NCI-H510A (cell line): ENCODE data around the gene PIP4K2B.

Experiments
- DNase-seq: peaks from one replicate; lab custom pipeline; 2025; lab: John Stamatoyannopoulos, UW

PIP4K2B gene

GRCh38 chr17:38779965-38780752, 19.2 kb downstream of the PIP4K2B start:
- no peak for DNase-seq

DNA sequence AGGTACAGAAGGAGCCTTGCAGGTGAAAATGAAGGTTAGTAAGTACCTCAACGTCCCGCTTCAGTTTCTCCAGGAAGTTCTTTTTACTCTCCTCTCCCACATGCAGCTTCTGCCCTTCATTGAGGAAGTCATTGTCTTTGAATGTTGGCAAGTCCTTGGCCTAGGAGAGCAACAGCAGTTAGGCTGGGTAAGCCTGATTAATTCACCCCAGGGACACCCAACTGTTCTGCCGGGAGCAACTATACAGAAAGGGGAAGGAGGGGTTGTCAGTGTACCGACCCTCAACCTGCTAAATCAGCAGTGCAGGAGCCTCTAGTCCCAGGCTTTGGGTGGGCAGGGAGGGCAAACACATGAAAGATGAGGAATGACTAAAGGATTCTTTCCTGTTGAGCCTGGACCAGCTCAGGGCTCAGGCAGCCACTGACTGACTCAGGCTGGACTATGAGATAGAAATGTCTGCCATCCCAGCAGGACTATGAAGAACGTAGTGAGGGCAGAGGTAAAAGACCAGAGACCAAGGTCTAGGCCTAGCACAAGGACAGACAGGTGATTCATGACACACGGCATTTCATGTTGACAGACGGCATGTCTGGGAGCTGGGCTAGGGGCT, 21.6 kb downstream of the PIP4K2B start:
- no peak for DNase-seq

DNA sequence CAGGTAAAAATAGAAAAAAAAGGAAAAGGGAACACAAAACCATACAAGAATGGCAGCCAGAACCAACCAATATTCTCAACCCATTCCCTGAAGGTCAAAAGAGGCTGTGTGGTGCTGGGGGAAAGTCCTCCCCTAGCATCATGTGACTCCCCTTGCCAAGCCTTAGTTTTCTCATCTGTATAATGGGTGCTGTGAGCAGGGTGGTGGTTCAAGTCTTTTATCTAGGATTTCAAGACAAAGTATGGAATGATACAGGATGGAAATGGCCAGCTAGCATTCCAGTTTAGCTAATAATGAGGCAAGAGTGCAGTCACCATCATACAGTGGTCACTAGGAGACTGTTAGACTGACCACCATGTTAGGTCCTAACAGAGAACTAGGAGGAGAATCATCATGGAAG, 26.1 kb downstream of the PIP4K2B start:
- no peak for DNase-seq

DNA sequence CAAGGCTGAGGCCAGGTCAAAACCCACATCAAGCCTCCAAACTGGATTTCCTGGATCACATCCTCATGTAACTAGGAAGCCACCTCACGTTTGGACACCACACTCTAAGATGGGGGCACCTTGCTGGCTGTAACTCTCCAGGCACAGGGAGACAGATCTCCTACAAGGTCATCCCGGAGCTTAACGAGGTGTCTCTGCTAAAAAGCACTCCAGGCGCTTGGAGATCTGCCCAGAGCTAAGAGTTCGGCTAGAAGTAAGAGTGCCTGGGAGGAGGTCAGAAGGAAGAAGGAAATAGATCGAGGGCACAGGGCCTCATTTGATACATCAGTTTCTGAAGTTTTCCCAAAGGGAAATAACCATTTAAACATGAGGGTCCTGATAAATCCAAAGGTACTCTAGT, 30.9 kb downstream of the PIP4K2B start:
- no peak for DNase-seq

DNA sequence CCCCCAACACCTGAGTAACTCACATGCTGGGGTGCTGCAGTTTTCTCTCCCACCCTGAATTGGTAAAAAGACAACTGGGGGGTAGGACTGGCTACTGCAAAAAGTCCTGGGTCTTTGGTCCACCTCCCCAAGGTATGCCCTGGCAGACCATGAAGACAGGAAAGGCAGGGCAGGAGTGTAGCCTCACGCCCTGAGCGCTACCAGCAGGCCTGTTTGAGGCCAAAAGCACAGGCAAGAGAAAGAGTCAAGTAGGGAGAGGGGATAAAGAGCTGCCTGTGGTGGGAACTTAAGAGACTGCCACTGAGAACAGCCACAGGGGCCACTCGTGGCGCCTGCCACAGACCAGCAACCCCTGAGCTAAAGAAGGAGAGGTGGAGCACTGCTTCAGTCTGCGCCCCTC, 33.0 kb downstream of the PIP4K2B start:
- DNase-seq, result no peak

DNA sequence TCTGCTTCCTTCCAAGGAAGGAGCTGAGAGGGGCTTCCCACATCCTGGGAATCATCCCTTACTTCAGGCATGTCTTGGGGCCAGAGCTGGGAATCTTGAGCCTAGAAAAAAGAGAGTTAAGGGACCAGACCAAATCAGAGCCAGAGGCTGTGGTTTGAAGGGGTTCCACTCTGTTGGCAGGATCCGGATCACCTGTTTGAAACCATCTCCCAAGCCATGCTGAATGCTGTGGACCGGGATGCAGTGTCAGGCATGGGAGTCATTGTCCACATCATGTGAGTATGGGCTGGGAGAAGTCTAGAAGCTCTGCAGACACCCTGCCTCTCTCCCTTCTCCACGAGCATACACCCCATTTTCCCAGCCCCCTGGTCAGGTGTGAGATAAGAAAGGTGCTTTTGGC, 37.1 kb downstream of the PIP4K2B start:
- DNase-seq, result no peak

DNA sequence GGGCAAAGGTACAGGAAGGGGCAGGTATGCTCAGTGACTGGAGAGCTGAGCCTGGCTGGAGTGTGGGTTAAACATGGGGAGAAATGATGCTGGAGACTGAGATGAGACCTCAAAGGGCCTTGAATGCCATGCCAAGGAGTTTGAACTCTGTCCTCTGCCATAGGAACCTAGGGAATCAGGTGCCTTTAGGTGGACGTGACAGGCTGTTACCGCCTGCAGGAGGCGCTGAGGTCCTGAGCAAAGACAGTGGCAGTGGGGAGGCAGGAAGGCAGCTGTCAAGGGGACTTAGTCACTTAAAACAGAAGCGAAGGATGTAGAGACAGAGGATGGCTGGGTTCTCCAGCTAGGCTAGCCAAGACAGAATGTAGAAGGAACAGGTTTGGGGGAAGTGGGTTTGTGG, 37.7 kb downstream of the PIP4K2B start:
- no peak for DNase-seq

GRCh38 chr17:38753071-38753506, 46.3 kb downstream of the PIP4K2B start:
- DNase-seq, result no peak

- peak; percentile 95 for DNase-seq
Measured at GRCh38 chr17:38752308-38753070, 46.9 kb downstream of the PIP4K2B start, which contains the start of gene PSMB3. Gene PSMB3, plus strand, starts transcription at chr17:38752741. Its CDS starts 86 bp downstream, at chr17:38752827.

DNA sequence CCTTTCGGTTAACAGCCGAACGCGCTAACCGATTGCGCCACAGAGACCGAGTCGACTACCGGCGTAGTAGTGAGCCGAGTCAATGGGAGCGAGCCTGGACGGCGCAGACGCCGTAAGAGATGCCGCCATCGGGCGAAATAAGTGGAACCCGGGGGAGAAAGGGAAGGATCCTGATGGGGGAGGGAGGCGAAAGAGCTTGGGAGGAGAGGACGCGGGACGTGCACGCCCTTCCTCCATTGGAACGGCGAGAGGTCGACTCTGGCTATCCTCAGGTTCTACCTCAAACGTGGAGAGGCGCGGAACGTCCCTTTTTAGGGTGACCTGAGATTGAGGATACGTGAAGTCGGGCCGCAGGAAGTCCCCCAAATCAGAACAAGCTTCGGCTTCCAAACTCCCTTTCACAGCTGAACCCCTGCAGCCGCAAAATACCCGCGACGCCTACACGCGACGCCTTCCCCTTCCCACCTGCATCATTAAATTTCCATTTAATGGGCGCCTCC, 47.5 kb downstream of the PIP4K2B start:
- DNase-seq, result peak; percentile 75

- DNase-seq, result no peak
Measured at GRCh38 chr17:38751144-38751807, 48.1 kb downstream of the PIP4K2B start.

DNA sequence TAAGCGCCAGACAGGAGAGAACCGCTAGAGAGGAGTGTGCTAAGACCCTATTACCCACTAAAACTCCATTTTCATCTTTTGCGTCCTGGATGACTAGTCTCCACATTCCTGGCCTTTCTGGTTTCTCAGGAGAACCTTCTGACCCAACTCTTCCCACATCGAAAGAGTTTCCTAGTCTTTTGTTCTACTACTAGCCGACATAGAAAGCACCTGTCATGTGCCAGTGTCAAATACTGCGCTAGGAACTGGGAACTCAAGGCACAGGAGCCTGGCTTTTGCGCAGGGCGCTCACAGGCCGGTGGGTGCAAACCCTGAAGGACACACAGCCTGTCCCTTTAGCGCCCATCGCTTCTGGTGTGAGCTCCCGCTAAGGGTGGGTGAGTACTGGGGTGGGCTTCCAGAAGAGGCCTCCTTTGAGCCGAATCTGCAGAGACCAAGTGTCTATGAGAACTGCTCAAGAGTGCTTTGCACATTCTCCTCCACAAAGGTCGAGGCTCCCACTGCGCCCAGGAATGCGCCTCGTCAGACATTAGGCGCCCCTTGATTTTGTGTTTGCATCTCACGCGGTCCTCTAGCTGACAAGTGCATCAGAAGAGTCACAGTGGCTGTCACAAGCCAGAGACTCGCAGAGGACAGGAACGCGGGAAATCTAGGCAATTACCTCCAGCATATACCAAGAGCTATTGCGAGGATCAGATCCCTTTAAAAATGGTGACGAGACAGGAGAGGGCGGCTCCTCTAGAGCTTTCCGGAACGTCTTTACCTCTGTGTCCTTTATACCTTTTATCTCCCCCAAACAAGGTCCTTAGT, 48.8 kb downstream of the PIP4K2B start:
- DNase-seq, result no peak

DNA sequence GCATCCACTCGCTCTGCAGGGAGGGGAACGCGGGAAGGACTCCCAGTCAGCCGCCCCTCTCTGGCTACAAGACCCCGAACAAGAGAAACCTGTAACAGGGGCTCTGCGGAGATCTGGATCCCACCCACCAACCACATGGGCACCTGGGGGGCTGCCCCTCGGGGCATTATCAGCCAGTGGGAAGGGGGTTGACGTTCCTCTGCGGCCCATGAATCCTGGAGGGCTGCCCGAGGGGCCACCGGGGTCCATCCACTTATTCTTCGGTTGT, 49.4 kb downstream of the PIP4K2B start:
- no peak for DNase-seq

DNA sequence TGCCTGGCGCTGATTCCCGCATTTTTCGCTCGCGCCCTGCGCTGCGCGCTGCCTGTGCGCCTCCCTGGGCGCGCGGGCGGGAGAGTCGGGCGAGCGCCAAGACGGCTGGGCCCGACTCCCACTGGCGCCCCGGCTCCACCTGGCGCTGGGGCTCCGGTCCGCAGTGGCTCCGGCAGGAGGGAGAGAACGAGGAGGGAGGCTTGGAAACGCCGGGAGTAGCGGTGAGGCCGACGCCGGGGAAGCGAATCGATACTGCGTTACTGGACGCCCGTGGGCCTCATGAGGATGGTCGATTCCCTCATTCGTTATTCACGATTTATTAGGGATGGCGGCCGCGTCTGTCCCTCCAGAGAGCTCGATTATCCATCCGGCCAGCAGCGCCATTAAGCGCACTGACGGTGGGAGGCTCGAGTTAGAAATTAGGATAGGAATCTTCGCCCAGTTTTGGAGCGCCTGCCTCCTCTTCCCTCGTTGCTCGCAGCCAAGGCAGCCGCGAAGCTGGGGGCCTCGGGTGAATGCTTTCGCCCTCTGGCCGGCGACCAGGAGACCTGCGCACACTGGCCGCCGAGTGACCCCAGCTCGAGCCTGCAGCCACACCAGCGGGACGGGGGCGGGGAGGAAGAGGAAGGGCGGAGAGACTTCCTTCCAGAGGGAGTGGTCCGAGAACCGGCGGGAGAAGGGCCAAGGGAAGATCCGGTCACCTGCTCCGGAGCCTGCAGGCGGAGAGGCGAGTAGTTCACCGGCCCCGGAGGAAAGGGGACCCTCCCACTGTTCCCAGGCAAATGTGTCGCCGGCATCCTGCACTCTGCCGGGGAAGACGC, 49.9 kb downstream of the PIP4K2B start:
- peak; percentile 85 for DNase-seq

DNA sequence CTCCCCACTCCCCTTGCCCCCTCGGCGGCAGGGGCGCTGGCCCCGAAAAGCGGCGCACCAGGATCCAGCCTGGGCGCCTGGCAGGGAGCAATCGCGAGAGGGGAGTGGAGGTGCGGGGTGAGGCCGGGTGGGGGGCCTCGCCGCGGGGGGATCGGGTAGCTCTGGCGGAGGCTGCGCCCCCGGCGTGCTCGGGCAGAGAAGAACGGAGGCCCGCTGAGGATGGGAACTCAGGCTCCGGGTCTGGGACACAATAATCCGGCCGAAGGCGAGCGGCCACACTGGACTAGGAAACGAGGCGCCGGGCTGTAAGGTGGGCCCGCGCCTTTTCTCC, 50.5 kb downstream of the PIP4K2B start:
- DNase-seq, result no peak

DNA sequence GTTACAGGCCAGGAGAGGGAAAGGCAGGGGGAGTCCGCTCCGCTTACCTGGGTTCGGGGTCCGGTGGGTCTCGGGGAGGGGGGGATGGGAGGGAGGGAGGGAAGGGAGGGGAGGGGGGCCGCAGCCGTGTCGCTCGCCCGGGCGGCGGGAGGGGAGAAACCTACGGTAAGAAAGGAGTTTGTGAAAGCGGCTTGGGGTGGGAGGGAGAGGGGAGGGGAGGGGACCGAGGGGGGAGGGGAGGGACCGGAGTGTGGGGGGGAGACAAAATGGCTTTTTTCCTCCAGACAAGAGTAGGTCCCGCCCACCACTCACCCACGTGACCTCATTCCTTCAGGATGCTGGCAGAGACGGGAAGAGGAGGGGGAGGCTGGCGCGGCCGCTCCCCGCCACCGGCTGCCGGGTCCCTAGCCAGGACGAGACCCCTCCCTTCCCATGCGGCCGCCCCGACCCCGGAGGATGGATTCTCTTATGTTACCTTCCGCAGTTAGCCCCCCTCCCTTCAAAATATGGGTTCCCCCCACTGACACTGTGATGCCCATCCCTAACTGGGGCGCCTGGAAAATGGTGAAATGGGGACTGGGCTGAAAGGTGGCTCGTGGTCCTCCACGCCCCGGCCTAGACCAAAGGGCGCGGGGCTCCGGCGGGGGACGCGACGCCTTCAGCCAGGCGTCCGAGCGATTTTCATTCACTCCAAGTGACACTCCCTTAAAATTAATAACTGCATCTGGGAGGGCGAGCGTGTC, 51.0 kb downstream of the PIP4K2B start, which contains the start of gene PCGF2:
PCGF2 (minus strand) TSS at position 188 of the 743 bp plus-strand sequence. CDS start 7,934 bp downstream, outside the sequence.
- DNase-seq, result peak; percentile 88

- no peak for DNase-seq
Measured at GRCh38 chr17:38747463-38748148, 51.8 kb downstream of the PIP4K2B start.

GRCh38 chr17:38746849-38747462, 52.4 kb downstream of the PIP4K2B start:
- DNase-seq, result no peak
